Stimulated activated CD8-positive, alpha-beta memory T cell treated with anti-CD3 and anti-CD28 coated beads, Interleukin-12 subunit alpha, Interleukin-12 subunit beta, amount 100 ng/mL, for 1 hour (primary cell): Measurements from ENCODE around the gene PLPPR3.

Source experiments
- DNase-seq: peaks from one replicate; pipeline ENCODE4 v3.0.0-alpha.2; 2020; ENCODE audit warnings: low read depth

PLPPR3 gene

GRCh38 chr19:772730-773436, 48.9 kb downstream of the PLPPR3 start:
- no peak for DNase-seq

GRCh38 chr19:772063-772462, 49.7 kb downstream of the PLPPR3 start:
- DNase-seq: no peak

- no peak for DNase-seq
Observed at GRCh38 chr19:771332-771785, 50.4 kb downstream of the PLPPR3 start.

- no peak for DNase-seq
Observed at GRCh38 chr19:769616-770015, 52.1 kb downstream of the PLPPR3 start.

GRCh38 chr19:768424-768823, 53.3 kb downstream of the PLPPR3 start:
- no peak for DNase-seq

- DNase-seq: no peak
Observed at GRCh38 chr19:765179-765738, 56.5 kb downstream of the PLPPR3 start.

- DNase-seq: no peak
Observed at GRCh38 chr19:764301-764700, 57.5 kb downstream of the PLPPR3 start.

- no peak for DNase-seq
Observed at GRCh38 chr19:763869-764268, 57.9 kb downstream of the PLPPR3 start.

GRCh38 chr19:763181-763580, 58.6 kb downstream of the PLPPR3 start:
- DNase-seq: no peak
